SK-N-SH (cell line): Measurements from ENCODE around the gene CFAP126. TPM values are rescaled to one million over a fixed set of nuclear protein-coding genes. Genes with fewer than 3 reads are reported as not detected.

Experiments used
- CTCF ChIA-PET: fragments of 300-600, 350-600 bp; formaldehyde crosslinking; extraction: SDS; loops from one replicate; lab custom pipeline; 2021; lab: Yijun Ruan, JAX
- POLR2A ChIA-PET: fragments of 350-600 bp; sonication (Branson Sonifier 250); formaldehyde crosslinking; extraction: SDS; loops from one replicate; lab custom pipeline; 2020; ENCODE audit warnings: antibody characterized with exemption, inconsistent platforms; lab: Yijun Ruan, JAX
- DNase-seq: peaks from one replicate; pipeline ENCODE4 v3.0.0; 2012
- H2AFZ ChIP-seq: fragments of 200-600 bp; sonication (generic); 2 replicates; pipeline ENCODE4 v1.8.1; 2016; ENCODE audit warnings: antibody characterized with exemption, mild to moderate bottlenecking, low read depth
- H3F3A ChIP-seq: fragments of 200-600 bp; sonication (generic); replicated peaks from 2 replicates; pipeline ENCODE3; 2016; ENCODE audit warnings: antibody characterized with exemption, mild to moderate bottlenecking; ENCODE audit not compliant: insufficient read depth
- H3K27ac ChIP-seq, 2 experiments: fragments of 200-500 bp in 1 of 2; fragments of 200-600 bp in 1 of 2; sonication (Bioruptor generic) in 1 of 2; sonication (generic), shearing (Covaris generic) in 1 of 2; 2 replicates each; pipeline versions ENCODE4 v1.5.1 to v1.6.1; 2014 to 2016; ENCODE audit warnings: low read depth in 2 of 2, inconsistent platforms in 1 of 2, low read length in 1 of 2, mild to moderate bottlenecking in 1 of 2, mixed read lengths in 1 of 2
- H3K27me3 ChIP-seq: fragments of 200-600 bp; sonication (generic), shearing (Covaris generic); 2 replicates; pipeline ENCODE4 v1.6.1; 2016; ENCODE audit warnings: mixed run types; ENCODE audit not compliant: insufficient read depth
- H3K36me3 ChIP-seq, 2 experiments: fragments of 200-500 bp in 1 of 2; fragments of 200-600 bp in 1 of 2; sonication (Bioruptor generic) in 1 of 2; sonication (generic) in 1 of 2; replicated peaks in 1 of 2; 2 replicates each; pipeline versions ENCODE3 to v1.5.1; 2014 to 2016; ENCODE audit warnings: low read length in 1 of 2, mild to moderate bottlenecking in 1 of 2; ENCODE audit not compliant: insufficient read depth in 2 of 2, control insufficient read depth in 1 of 2
- H3K4me1 ChIP-seq, 2 experiments: fragments of 200-500 bp in 1 of 2; fragments of 200-600 bp in 1 of 2; sonication (Bioruptor generic) in 1 of 2; sonication (generic), shearing (Covaris generic) in 1 of 2; 2 replicates each; pipeline versions ENCODE4 v1.5.1 to v1.6.1; 2014 to 2016; ENCODE audit warnings: low read depth in 1 of 2, low read length in 1 of 2, mixed run types in 1 of 2; ENCODE audit not compliant: insufficient read depth in 2 of 2, control insufficient read depth in 1 of 2
- H3K4me2 ChIP-seq: fragments of 200-600 bp; sonication (generic), shearing (Covaris generic); 2 replicates; pipeline ENCODE4 v1.6.1; 2017; ENCODE audit warnings: mixed run types
- H3K4me3 ChIP-seq, 2 experiments: fragments of 200-500 bp in 1 of 2; fragments of 200-600 bp in 1 of 2; sonication (Bioruptor generic) in 1 of 2; sonication (generic), shearing (Covaris generic) in 1 of 2; 2 replicates each; pipeline versions ENCODE4 v1.5.1 to v1.8.1; 2014 to 2016; ENCODE audit warnings: low read depth in 2 of 2, inconsistent platforms in 1 of 2, low read length in 1 of 2, mild to moderate bottlenecking in 1 of 2, mixed read lengths in 1 of 2, moderate library complexity in 1 of 2
- H3K79me2 ChIP-seq: fragments of 200-600 bp; sonication (generic); 2 replicates; pipeline ENCODE4 v1.8.1; 2017; ENCODE audit warnings: mild to moderate bottlenecking; ENCODE audit not compliant: insufficient read depth
- H3K9ac ChIP-seq: fragments of 200-600 bp; sonication (generic); 2 replicates; pipeline ENCODE4 v1.6.1; 2017; ENCODE audit warnings: mixed run types
- H3K9me2 ChIP-seq: fragments of 200-600 bp; sonication (generic); 2 replicates; pipeline ENCODE4 v1.6.1; 2017; ENCODE audit warnings: mixed run types
- H3K9me3 ChIP-seq: fragments of 200-600 bp; sonication (generic); 2 replicates; pipeline ENCODE4 v1.6.1; 2017; ENCODE audit warnings: mixed run types, mild to moderate bottlenecking, moderate library complexity
- H4K20me1 ChIP-seq: fragments of 200-600 bp; sonication (generic); 2 replicates; pipeline ENCODE4 v1.6.1; 2017; ENCODE audit warnings: mild to moderate bottlenecking, mixed run types; ENCODE audit not compliant: insufficient read depth
- CHD2 ChIP-seq: fragments of 150-350 bp; IDR thresholded peaks from 2 replicates; pipeline ENCODE4 v1.6.1; 2018; ENCODE audit warnings: low read length; ENCODE audit not compliant: partially characterized antibody
- ELF1 ChIP-seq: IDR thresholded peaks from 2 replicates; pipeline ENCODE4 v1.4.0; 2012
- EZH2phosphoT487 ChIP-seq: fragments of 200-600 bp; sonication (generic); IDR thresholded peaks from 2 replicates; pipeline ENCODE4 v1.6.1; 2017; ENCODE audit warnings: low read depth, mixed run types, mild to moderate bottlenecking, antibody characterized with exemption, moderate library complexity, borderline replicate concordance
- FOXJ3 ChIP-seq: sonication (generic); formaldehyde crosslinking; IDR thresholded peaks from 2 replicates; pipeline ENCODE4 v1.5.1; 2020; ENCODE audit warnings: mild to moderate bottlenecking, missing genetic modification reagents
- GABPA ChIP-seq: IDR thresholded peaks from 2 replicates; pipeline ENCODE4 v1.4.0; 2012; ENCODE audit warnings: low read depth, mild to moderate bottlenecking
- JUND ChIP-seq: IDR thresholded peaks from 2 replicates; pipeline ENCODE4 v1.4.0; 2012
- MAX ChIP-seq: IDR thresholded peaks from 2 replicates; pipeline ENCODE4 v1.4.0; 2012; ENCODE audit warnings: low read depth
- MXI1 ChIP-seq: IDR thresholded peaks from 2 replicates; pipeline ENCODE4 v1.6.1; 2012; ENCODE audit warnings: mild to moderate bottlenecking, low read depth, low read length, improper control_type of control experiment
- NFIC ChIP-seq: IDR thresholded peaks from 2 replicates; pipeline ENCODE4 v1.4.0; 2012; ENCODE audit warnings: borderline replicate concordance
- NRF1 ChIP-seq: IDR thresholded peaks from 2 replicates; pipeline ENCODE4 v1.6.1; 2012; ENCODE audit warnings: low read depth, mild to moderate bottlenecking, low read length
- PBX3 ChIP-seq: IDR thresholded peaks from 2 replicates; pipeline ENCODE4; 2012
- RAD21 ChIP-seq: IDR thresholded peaks from 2 replicates; pipeline ENCODE4 v1.6.1; 2012; ENCODE audit warnings: mild to moderate bottlenecking, low read length
- REST ChIP-seq: IDR thresholded peaks from 2 replicates; pipeline ENCODE4 v1.6.1; 2012; ENCODE audit warnings: mild to moderate bottlenecking, low read depth, low read length, moderate library complexity
- RXRA ChIP-seq: IDR thresholded peaks from 2 replicates; pipeline ENCODE4 v1.4.0; 2012; ENCODE audit warnings: low read depth, mild to moderate bottlenecking, borderline replicate concordance
- SIN3A ChIP-seq: IDR thresholded peaks from 2 replicates; pipeline ENCODE4 v1.6.1; 2012; ENCODE audit warnings: low read depth, mild to moderate bottlenecking, low read length, moderate library complexity, borderline replicate concordance
- SMC3 ChIP-seq: IDR thresholded peaks from 2 replicates; pipeline ENCODE4 v1.6.1; 2012; ENCODE audit warnings: low read depth, low read length, improper control_type of control experiment
- TAF1 ChIP-seq: IDR thresholded peaks from 2 replicates; pipeline ENCODE4 v1.6.1; 2012; ENCODE audit warnings: low read depth, mild to moderate bottlenecking, low read length, moderate library complexity, borderline replicate concordance
- TEAD4 ChIP-seq: IDR thresholded peaks from 2 replicates; pipeline ENCODE4 v1.4.0; 2012; ENCODE audit warnings: mild to moderate bottlenecking, borderline replicate concordance; ENCODE audit not compliant: insufficient read depth
- USF2 ChIP-seq: fragments of 150-350 bp; IDR thresholded peaks from 2 replicates; pipeline ENCODE4 v1.6.1; 2017; ENCODE audit warnings: antibody characterized with exemption, low read length, low read depth, borderline replicate concordance
- YY1 ChIP-seq: IDR thresholded peaks from 2 replicates; pipeline ENCODE4 v1.4.0; 2012; ENCODE audit warnings: low read depth, mild to moderate bottlenecking
- WGBS: methylation state at CpG from one replicate; pipeline ENCODE4 v1.1.6; 2017; ENCODE audit warnings: low lambda C conversion rate; 5-methylcytosine and 5-hydroxymethylcytosine counted together
- polyA plus RNA-seq, 3 experiments: library from polyadenylated mRNA; depleted of rRNA; stranded (reverse); fragments of >200 nt; gene quantifications; 2 replicates each; pipeline ENCODE4 v1.2.3, GENCODE V29; 2012

CFAP126 gene
- polyA plus RNA-seq, 1 of the 3 experiments (the other 2 are of a cell fraction) = not detected

GRCh38 chr1:161404051-161404597, 36.4 kb upstream of the CFAP126 start (continued):
- TF ChIP-seq REST (no peak), MXI1 (no peak), NFIC (no peak)
- TF ChIP-seq, all 33 proteins: peak for 0

GRCh38 chr1:161402446-161402845, 34.8 kb upstream of the CFAP126 start:
- Histone ChIP-seq H3K36me3 (no peaks in the 10 kb centered on the region), H4K20me1 (no peaks in the 10 kb centered on the region), H3K9me2 (no peaks in the 10 kb centered on the region), H3K79me2 (no peaks in the 10 kb centered on the region), H3K4me2 (no peak overlapping the region), H3K4me1 (peaks cover 2 to 6% of the 10 kb centered on the region in 2 experiments; a peak in 2 of 4 replicates), H3K4me3 (no peak overlapping the region), H3K27me3 (no peaks in the 10 kb centered on the region), H3K27ac (no peak overlapping the region), H3F3A (peaks cover 29% of the 10 kb centered on the region), H3K9ac (no peak overlapping the region), H2AFZ (no peak overlapping the region), H3K9me3 (no peaks in the 10 kb centered on the region)
- no peak for TF ChIP-seq JUND
- TF ChIP-seq USF2 = no peak
- TF ChIP-seq SMC3 = no peak
- TF ChIP-seq NRF1 = no peak
- no peak for TF ChIP-seq PBX3
- no peak for TF ChIP-seq MAX
- no peak for TF ChIP-seq ELF1
- no peak for TF ChIP-seq REST
- TF ChIP-seq TEAD4 = no peak
- no peak for TF ChIP-seq YY1
- TF ChIP-seq EZH2phosphoT487 = no peak
- TF ChIP-seq RXRA = no peak
- TF ChIP-seq SIN3A = no peak
- no peak for TF ChIP-seq MXI1
- TF ChIP-seq GABPA = no peak
- TF ChIP-seq CHD2 = no peak
- TF ChIP-seq TAF1 = no peak
- TF ChIP-seq FOXJ3 (CRISPR knock-in tag) = no peak
- TF ChIP-seq RAD21 = no peak
- DNase-seq = no peak
- POLR2A ChIA-PET = no interaction called here
- CTCF ChIA-PET = no interaction called here
- WGBS = 76% methylated on average over 3 of the region's 3 CpGs
